ENCODE measurements around the gene CFAP54.

CFAP54 gene

GRCh38 chr12:96605684-96606083 is 116.3 kb downstream of the CFAP54 start:
- no peak for TF ChIP-seq POU6F1 (CRISPR knock-in tag; IDR thresholded peaks at IDR 0.05; ENCODE audit: borderline replicate concordance, low read depth)
- no peak for TF ChIP-seq ZFP3 (CRISPR knock-in tag; IDR thresholded peaks at IDR 0.05)
- TF ChIP-seq PATZ1 (CRISPR knock-in tag; IDR thresholded peaks at IDR 0.05; ENCODE audit: borderline replicate concordance): no peak
- no peak for TF ChIP-seq ZNF8 (CRISPR knock-in tag; IDR thresholded peaks at IDR 0.05)
- no peak for TF ChIP-seq TSHZ2 (CRISPR knock-in tag; IDR thresholded peaks at IDR 0.05)
- TF ChIP-seq ARNTL (CRISPR knock-in tag; IDR thresholded peaks at IDR 0.05; ENCODE audit: borderline replicate concordance, low read depth): no peak
- no peak for TF ChIP-seq ISL1 (CRISPR knock-in tag; IDR thresholded peaks at IDR 0.05)
- no peak for TF ChIP-seq ZC3H10 (CRISPR knock-in tag; IDR thresholded peaks at IDR 0.05)
- TF ChIP-seq ZNF70 (CRISPR knock-in tag; IDR thresholded peaks at IDR 0.05): no peak
- ATAC-seq: no peak

GRCh38 chr12:96606134-96606533 is 116.8 kb downstream of the CFAP54 start:
- ATAC-seq: no peak
- TF ChIP-seq ISL1 (CRISPR knock-in tag; IDR thresholded peaks at IDR 0.05): no peak
- TF ChIP-seq PATZ1 (CRISPR knock-in tag; IDR thresholded peaks at IDR 0.05; ENCODE audit: borderline replicate concordance): no peak

- TF ChIP-seq ZFP3 (CRISPR knock-in tag; IDR thresholded peaks at IDR 0.05) (no peak), ZNF565 (CRISPR knock-in tag; conservative IDR thresholded peaks at IDR 0.05; ENCODE audit: low read depth) (no peak), SNAI2 (CRISPR knock-in tag; IDR thresholded peaks at IDR 0.05) (no peak), POU6F1 (CRISPR knock-in tag; IDR thresholded peaks at IDR 0.05; ENCODE audit: borderline replicate concordance, low read depth) (no peak), RARB (CRISPR knock-in tag; IDR thresholded peaks at IDR 0.05) (no peak), ZNF8 (CRISPR knock-in tag; IDR thresholded peaks at IDR 0.05) (no peak), BACH2 (CRISPR knock-in tag; IDR thresholded peaks at IDR 0.05; ENCODE audit: borderline replicate concordance) (no peak), PPARA (CRISPR knock-in tag; IDR thresholded peaks at IDR 0.05; ENCODE audit: borderline replicate concordance) (no peak), GLIS3 (CRISPR knock-in tag; IDR thresholded peaks at IDR 0.05) (no peak), ZC3H10 (CRISPR knock-in tag; IDR thresholded peaks at IDR 0.05) (no peak), ZNF70 (CRISPR knock-in tag; IDR thresholded peaks at IDR 0.05) (no peak), OSR1 (CRISPR knock-in tag; IDR thresholded peaks at IDR 0.05) (no peak), CSDC2 (CRISPR knock-in tag; IDR thresholded peaks at IDR 0.05) (no peak), PATZ1 (CRISPR knock-in tag; IDR thresholded peaks at IDR 0.05; ENCODE audit: borderline replicate concordance) (no peak), ARNTL (CRISPR knock-in tag; IDR thresholded peaks at IDR 0.05; ENCODE audit: borderline replicate concordance, low read depth) (no peak)
- ATAC-seq: no peak
These were observed 117.3 kb downstream of the CFAP54 start for GRCh38 chr12:96606644-96607043.

Measured in SK-N-SH treated with all-trans-retinoic acid at 6 μM for 48 hours (cell line).